SU-DHL-6 (cell line): ENCODE results near the gene ZNF30.

ENCODE experiments used
- H2AFZ ChIP-seq: fragments of 200-600 bp; sonication (generic); 2 replicates; pipeline ENCODE4 v1.6.1; 2014; ENCODE audit warnings: low read depth, mild to moderate bottlenecking, moderate library complexity, mixed read lengths, antibody characterized with exemption, low read length; ENCODE audit not compliant: severe bottlenecking
- H3F3A ChIP-seq: fragments of 200-600 bp; shearing (Covaris generic); 2 replicates; pipeline ENCODE4 v1.6.0; 2016; ENCODE audit warnings: antibody characterized with exemption, mild to moderate bottlenecking; ENCODE audit not compliant: insufficient read depth
- H3K27ac ChIP-seq: fragments of 200-600 bp; sonication (generic); 2 replicates; pipeline ENCODE4 v1.5.1; 2016; ENCODE audit warnings: low read depth, mild to moderate bottlenecking, low read length, moderate library complexity, mixed read lengths
- H3K27me3 ChIP-seq: fragments of 200-600 bp; sonication (generic), shearing (Covaris generic); 2 replicates; pipeline ENCODE4 v1.6.0; 2014; ENCODE audit warnings: mild to moderate bottlenecking, low read length
- H3K36me3 ChIP-seq: fragments of 200-600 bp; sonication (generic); 2 replicates; pipeline ENCODE4 v1.6.1; 2014; ENCODE audit warnings: mild to moderate bottlenecking, low read length, mixed read lengths
- H3K4me2 ChIP-seq: fragments of 300-600, 200-600 bp; shearing (Covaris generic), sonication (generic); 2 replicates; pipeline ENCODE4 v1.6.0; 2014; ENCODE audit warnings: low read length, low read depth, mild to moderate bottlenecking; ENCODE audit not compliant: poor library complexity, severe bottlenecking
- H3K4me3 ChIP-seq: fragments of 200-600 bp; sonication (generic); 2 replicates; pipeline ENCODE4 v1.5.1; 2014; ENCODE audit warnings: antibody characterized with exemption, low read length, mild to moderate bottlenecking, mixed read lengths; ENCODE audit not compliant: insufficient read depth, poor library complexity, severe bottlenecking
- H3K79me2 ChIP-seq: fragments of 200-600 bp; sonication (generic); 2 replicates; pipeline ENCODE4 v1.6.1; 2014; ENCODE audit warnings: mild to moderate bottlenecking, low read length, moderate library complexity; ENCODE audit not compliant: insufficient read depth
- H3K9ac ChIP-seq: fragments of 200-600 bp; sonication (generic); 2 replicates; pipeline ENCODE4 v1.7.0; 2014; ENCODE audit warnings: mild to moderate bottlenecking, low read length
- H3K9me2 ChIP-seq: fragments of 200-600 bp; sonication (generic); replicated peaks from 2 replicates; pipeline ENCODE4 v1.6.1; 2014; ENCODE audit warnings: low read length; ENCODE audit not compliant: insufficient read depth
- H3K9me3 ChIP-seq: fragments of 200-600 bp; sonication (generic); 2 replicates; pipeline ENCODE4 v1.6.1; 2014; ENCODE audit warnings: low read length, mixed read lengths; ENCODE audit not compliant: insufficient read depth
- H4K20me1 ChIP-seq: fragments of 200-600 bp; sonication (generic); 2 replicates; pipeline ENCODE4 v1.6.1; 2014; ENCODE audit warnings: low read depth, mild to moderate bottlenecking, antibody characterized with exemption, low read length, moderate library complexity, mixed read lengths
- EZH2phosphoT487 ChIP-seq: fragments of 200-600 bp; sonication (generic), shearing (Covaris generic); conservative IDR thresholded peaks from 2 replicates; pipeline ENCODE4 v1.6.1; 2018; ENCODE audit warnings: mild to moderate bottlenecking, antibody characterized with exemption, low read length, moderate library complexity, mixed read lengths
- TF ChIP-seq, protein P1 (sequence below): fragments of 200-600 bp; sonication (generic); IDR thresholded peaks from one replicate; pipeline ENCODE4 v1.5.1; 2017; ENCODE audit warnings: antibody characterized with exemption, mild to moderate bottlenecking, low read length, moderate library complexity; ENCODE audit not compliant: insufficient read depth, poor library complexity, severe bottlenecking

Gene ZNF30

GRCh38 chr19:34974646-34975045, 47.9 kb downstream of the ZNF30 start:
- H3K9me3 ChIP-seq: no peaks in the 10 kb centered on the region; the same call in 1 of the 2 replicates
- no peaks in the 10 kb centered on the region for H3K9me2 ChIP-seq
- no peak overlapping the region for H3K9ac ChIP-seq
- no peak for TF ChIP-seq EZH2phosphoT487
- TF ChIP-seq, protein P1, sequence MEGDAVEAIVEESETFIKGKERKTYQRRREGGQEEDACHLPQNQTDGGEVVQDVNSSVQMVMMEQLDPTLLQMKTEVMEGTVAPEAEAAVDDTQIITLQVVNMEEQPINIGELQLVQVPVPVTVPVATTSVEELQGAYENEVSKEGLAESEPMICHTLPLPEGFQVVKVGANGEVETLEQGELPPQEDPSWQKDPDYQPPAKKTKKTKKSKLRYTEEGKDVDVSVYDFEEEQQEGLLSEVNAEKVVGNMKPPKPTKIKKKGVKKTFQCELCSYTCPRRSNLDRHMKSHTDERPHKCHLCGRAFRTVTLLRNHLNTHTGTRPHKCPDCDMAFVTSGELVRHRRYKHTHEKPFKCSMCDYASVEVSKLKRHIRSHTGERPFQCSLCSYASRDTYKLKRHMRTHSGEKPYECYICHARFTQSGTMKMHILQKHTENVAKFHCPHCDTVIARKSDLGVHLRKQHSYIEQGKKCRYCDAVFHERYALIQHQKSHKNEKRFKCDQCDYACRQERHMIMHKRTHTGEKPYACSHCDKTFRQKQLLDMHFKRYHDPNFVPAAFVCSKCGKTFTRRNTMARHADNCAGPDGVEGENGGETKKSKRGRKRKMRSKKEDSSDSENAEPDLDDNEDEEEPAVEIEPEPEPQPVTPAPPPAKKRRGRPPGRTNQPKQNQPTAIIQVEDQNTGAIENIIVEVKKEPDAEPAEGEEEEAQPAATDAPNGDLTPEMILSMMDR: no peak
- no peaks in the 10 kb centered on the region for H3K36me3 ChIP-seq
- no peak overlapping the region for H3K27ac ChIP-seq
- H3K27me3 ChIP-seq: no peaks in the 10 kb centered on the region
- no peak overlapping the region for H3K4me3 ChIP-seq
- H3K79me2 ChIP-seq: no peaks in the 10 kb centered on the region
- no peaks in the 10 kb centered on the region for H3F3A ChIP-seq
- H2AFZ ChIP-seq: no peak overlapping the region
- no peak overlapping the region for H3K4me2 ChIP-seq
- no peaks in the 10 kb centered on the region for H4K20me1 ChIP-seq

DNA sequence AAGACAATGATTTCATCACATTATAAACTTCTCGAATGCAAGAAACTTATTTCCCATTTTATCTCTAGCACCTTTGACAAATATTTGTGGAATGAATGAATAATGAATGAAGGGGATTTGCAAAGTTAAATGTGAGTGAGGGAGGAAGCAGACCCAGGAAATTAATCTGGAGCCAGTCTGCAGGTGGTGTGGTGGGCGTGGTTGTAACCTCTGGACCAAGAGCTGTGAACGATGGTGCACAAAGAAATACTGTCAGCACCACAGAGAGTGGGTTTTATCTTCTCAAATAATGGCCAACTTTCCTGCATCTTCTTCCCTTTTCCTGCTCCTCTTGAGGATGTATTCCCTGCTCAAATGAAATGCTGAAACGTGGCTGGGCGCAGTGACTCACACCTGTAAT, 48.4 kb downstream of the ZNF30 start:
- H3F3A ChIP-seq: no peaks in the 10 kb centered on the region
- H3K36me3 ChIP-seq: no peaks in the 10 kb centered on the region
- no peaks in the 10 kb centered on the region for H4K20me1 ChIP-seq
- H3K9ac ChIP-seq: no peak overlapping the region
- H3K4me3 ChIP-seq: no peak overlapping the region
- H3K9me2 ChIP-seq: no peaks in the 10 kb centered on the region
- H3K27ac ChIP-seq: no peak overlapping the region
- H3K79me2 ChIP-seq: no peaks in the 10 kb centered on the region
- H3K9me3 ChIP-seq: no peaks in the 10 kb centered on the region; the same call in 1 of the 2 replicates
- H3K27me3 ChIP-seq: no peaks in the 10 kb centered on the region
- no peak overlapping the region for H3K4me2 ChIP-seq
- H2AFZ ChIP-seq: no peak overlapping the region
- no peak for TF ChIP-seq EZH2phosphoT487
- TF ChIP-seq, protein P1: no peak

DNA sequence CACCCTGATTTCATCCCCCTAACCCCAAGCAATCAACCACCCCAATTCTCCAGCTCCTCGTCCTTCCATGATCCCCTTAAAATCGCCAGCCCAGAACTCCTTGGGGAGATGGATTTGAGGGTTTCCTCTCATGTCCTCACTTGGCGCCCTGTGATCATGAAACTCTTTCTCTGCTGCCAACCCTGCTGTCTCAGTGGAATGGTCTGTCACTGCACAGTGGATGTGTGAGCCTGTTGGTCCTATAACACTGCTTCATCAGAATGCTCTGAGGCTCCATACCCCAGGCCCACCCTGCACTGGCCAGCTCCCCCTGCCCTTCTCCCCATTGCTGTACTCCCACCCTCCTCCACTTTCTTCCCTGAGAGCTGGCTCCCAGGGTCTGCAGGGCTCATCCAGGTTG, 49.9 kb downstream of the ZNF30 start:
- Histone ChIP-seq H3K4me3 (no peak overlapping the region), H3K9me3 (no peaks in the 10 kb centered on the region; the same call in 1 of the 2 replicates)
- TF ChIP-seq, protein P1: no peak
- no peak for TF ChIP-seq EZH2phosphoT487

More for the DNA sequence above, 49.9 kb downstream of the ZNF30 start:
- H4K20me1 ChIP-seq: no peaks in the 10 kb centered on the region
- H3K36me3 ChIP-seq: no peaks in the 10 kb centered on the region
- no peak overlapping the region for H3K27ac ChIP-seq
- no peak overlapping the region for H2AFZ ChIP-seq
- no peak overlapping the region for H3K9ac ChIP-seq
- no peaks in the 10 kb centered on the region for H3F3A ChIP-seq
- H3K27me3 ChIP-seq: no peaks in the 10 kb centered on the region
- no peaks in the 10 kb centered on the region for H3K79me2 ChIP-seq
- no peak overlapping the region for H3K4me2 ChIP-seq
- no peaks in the 10 kb centered on the region for H3K9me2 ChIP-seq
